PC-9 (cell line): Measurements from ENCODE around the gene SLC35A1.

Experiments
- CTCF ChIP-seq: fragments of 200-600 bp; sonication (generic); conservative IDR thresholded peaks from 2 replicates; pipeline ENCODE4 v1.6.1; 2017; ENCODE audit warnings: mixed run types, antibody characterized with exemption, mild to moderate bottlenecking, moderate library complexity
- EZH2 ChIP-seq: fragments of 200-600 bp; sonication (generic); IDR thresholded peaks from 2 replicates; pipeline ENCODE4 v1.8.0; 2017; ENCODE audit warnings: antibody characterized with exemption, low read depth

DNA sequence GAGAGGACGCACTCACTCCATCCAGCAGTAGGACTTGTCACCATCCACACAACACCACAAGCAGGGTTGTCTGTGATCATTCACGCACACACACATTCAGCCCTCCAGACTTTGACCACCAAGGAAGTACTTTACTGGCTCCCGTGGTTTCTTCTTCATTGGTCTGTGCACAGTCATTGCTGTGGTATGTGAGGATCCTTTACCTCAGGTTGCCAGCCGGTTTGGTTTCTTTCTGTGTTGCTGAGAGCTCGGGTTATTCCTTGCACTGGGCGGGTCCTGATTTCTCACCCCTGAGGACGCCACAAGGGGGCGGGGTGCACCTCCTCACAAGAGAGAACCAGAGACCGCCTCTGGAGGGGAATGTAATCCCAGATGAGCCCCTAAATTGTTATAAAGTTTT lies 11.2 kb downstream of the SLC35A1 start:
- no peak for TF ChIP-seq EZH2
- no peak for TF ChIP-seq CTCF
